ENCODE data around the gene CDH4.

Gene CDH4

GRCh38 chr20:61670274-61670673 is 418.2 kb downstream of the CDH4 start:
- TF ChIP-seq ZFX (IDR thresholded peaks at IDR 0.05) (no peak), CTCF (conservative IDR thresholded peaks at IDR 0.05) (no peak)
- no peak overlapping the region for H3K27ac ChIP-seq

GRCh38 chr20:61671559-61671958 is 419.5 kb downstream of the CDH4 start:
- no peak overlapping the region for H3K27ac ChIP-seq
- TF ChIP-seq ZFX (IDR thresholded peaks at IDR 0.05) (no peak), CTCF (conservative IDR thresholded peaks at IDR 0.05) (no peak)

- no peak overlapping the region for H3K27ac ChIP-seq
- no peak for TF ChIP-seq CTCF (conservative IDR thresholded peaks at IDR 0.05)
- TF ChIP-seq ZFX (IDR thresholded peaks at IDR 0.05), result no peak
Observed at GRCh38 chr20:61673152-61673847, 421.2 kb downstream of the CDH4 start.

GRCh38 chr20:61674121-61674520 is 422.1 kb downstream of the CDH4 start:
- TF ChIP-seq ZFX (IDR thresholded peaks at IDR 0.05) (no peak), CTCF (conservative IDR thresholded peaks at IDR 0.05) (no peak)
- no peak overlapping the region for H3K27ac ChIP-seq

- no peak overlapping the region for H3K27ac ChIP-seq
- no peak for TF ChIP-seq CTCF (conservative IDR thresholded peaks at IDR 0.05)
- no peak for TF ChIP-seq ZFX (IDR thresholded peaks at IDR 0.05)
Observed at GRCh38 chr20:61674688-61675087, 422.6 kb downstream of the CDH4 start.

- no peak overlapping the region for H3K27ac ChIP-seq
Observed at GRCh38 chr20:61677928-61678327, 425.9 kb downstream of the CDH4 start.

GRCh38 chr20:61678437-61678836 is 426.4 kb downstream of the CDH4 start:
- no peak for TF ChIP-seq ZFX (IDR thresholded peaks at IDR 0.05)
- TF ChIP-seq CTCF (conservative IDR thresholded peaks at IDR 0.05), result no peak
- no peak overlapping the region for H3K27ac ChIP-seq

More at GRCh38 chr20:61677928-61678327, 425.9 kb downstream of the CDH4 start:
- TF ChIP-seq CTCF (conservative IDR thresholded peaks at IDR 0.05), result no peak
- TF ChIP-seq ZFX (IDR thresholded peaks at IDR 0.05), result no peak

Data from C4-2B (cell line).